ENCODE results near the gene PGAP3.
A peak's percentile ranks its signal among the peaks of the same experiment; 100 is the strongest.

The PGAP3 gene

DNA sequence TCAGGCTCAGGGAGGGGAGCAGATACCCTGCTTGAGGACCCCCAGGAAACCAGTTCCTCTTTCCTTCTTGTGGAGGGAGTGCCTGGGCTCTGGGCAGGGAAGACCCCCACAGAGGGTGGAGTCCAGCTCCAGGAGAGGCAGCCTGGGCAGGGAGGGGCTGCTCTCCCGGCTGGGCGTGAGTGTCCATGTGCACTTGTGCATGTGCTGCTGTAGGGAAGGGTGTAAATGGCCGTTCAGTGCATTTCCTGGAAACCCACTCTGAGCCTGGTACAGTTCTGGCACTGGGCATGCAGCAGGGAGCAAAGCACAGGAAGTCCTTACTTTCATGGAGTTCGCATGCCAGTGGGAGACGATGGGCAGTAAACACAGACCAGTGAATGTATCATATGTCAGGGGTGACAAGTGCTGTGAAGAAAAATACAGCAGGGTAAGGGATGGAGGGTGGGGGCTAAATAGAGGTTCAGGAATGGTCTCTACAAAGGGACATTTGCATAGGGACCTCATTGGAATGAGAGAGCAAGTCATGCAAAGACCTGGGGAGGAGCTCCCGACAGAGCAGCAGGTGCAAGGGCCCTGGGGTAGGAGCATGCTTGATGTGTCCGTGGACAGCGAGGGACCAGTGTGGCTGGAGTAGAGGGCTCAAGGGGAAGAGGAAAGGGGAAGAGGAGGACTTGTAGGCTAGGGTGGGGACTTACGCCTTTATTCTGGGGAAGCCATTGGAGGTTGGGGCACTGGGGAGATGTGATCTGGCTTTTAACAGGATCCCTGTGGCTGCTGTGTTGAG, 45.4 kb downstream of the PGAP3 start:
- TF ChIP-seq, protein P1, sequence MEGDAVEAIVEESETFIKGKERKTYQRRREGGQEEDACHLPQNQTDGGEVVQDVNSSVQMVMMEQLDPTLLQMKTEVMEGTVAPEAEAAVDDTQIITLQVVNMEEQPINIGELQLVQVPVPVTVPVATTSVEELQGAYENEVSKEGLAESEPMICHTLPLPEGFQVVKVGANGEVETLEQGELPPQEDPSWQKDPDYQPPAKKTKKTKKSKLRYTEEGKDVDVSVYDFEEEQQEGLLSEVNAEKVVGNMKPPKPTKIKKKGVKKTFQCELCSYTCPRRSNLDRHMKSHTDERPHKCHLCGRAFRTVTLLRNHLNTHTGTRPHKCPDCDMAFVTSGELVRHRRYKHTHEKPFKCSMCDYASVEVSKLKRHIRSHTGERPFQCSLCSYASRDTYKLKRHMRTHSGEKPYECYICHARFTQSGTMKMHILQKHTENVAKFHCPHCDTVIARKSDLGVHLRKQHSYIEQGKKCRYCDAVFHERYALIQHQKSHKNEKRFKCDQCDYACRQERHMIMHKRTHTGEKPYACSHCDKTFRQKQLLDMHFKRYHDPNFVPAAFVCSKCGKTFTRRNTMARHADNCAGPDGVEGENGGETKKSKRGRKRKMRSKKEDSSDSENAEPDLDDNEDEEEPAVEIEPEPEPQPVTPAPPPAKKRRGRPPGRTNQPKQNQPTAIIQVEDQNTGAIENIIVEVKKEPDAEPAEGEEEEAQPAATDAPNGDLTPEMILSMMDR (conservative IDR thresholded peaks at IDR 0.05; ENCODE audit: low read length): no peak
- no peak for TF ChIP-seq EZH2phosphoT487 (IDR thresholded peaks at IDR 0.05; ENCODE audit: borderline replicate concordance)
- H4K20me1 ChIP-seq (ENCODE audit: insufficient read depth, low read length, poor library complexity, severe bottlenecking): peaks cover 30% of the 10 kb centered on the region
- H3K79me2 ChIP-seq (ENCODE audit: insufficient read depth, low read length): peaks cover 89% of the 10 kb centered on the region

GRCh38 chr17:39641883-39642282, 46.0 kb downstream of the PGAP3 start:
- Histone ChIP-seq H3K9me3 (ENCODE audit: insufficient read depth, low read depth, low read length) (no peaks in the 10 kb centered on the region), H3K27me3 (ENCODE audit: insufficient read depth, low read length, poor library complexity, severe bottlenecking) (no peaks in the 10 kb centered on the region), H3K4me3 (ENCODE audit: low read length, poor library complexity, severe bottlenecking) (no peak overlapping the region), H3K79me2 (ENCODE audit: insufficient read depth, low read length) (peaks cover 91% of the 10 kb centered on the region), H3F3A (ENCODE audit: low read depth) (no peaks in the 10 kb centered on the region), H4K20me1 (ENCODE audit: insufficient read depth, low read length, poor library complexity, severe bottlenecking) (peaks cover 30% of the 10 kb centered on the region), H3K9ac (ENCODE audit: low read depth, low read length, poor library complexity, severe bottlenecking) (no peak overlapping the region), H3K36me3 (ENCODE audit: insufficient read depth, low read length) (no peaks in the 10 kb centered on the region), H3K4me1 (ENCODE audit: insufficient read depth, low read length, poor library complexity, severe bottlenecking) (peaks cover 50% of the 10 kb centered on the region), H3K4me2 (ENCODE audit: low read depth, low read length, poor library complexity, severe bottlenecking) (peak overlapping the region; percentile 95), H3K9me2 (replicated peaks; ENCODE audit: low read depth, low read length) (no peaks in the 10 kb centered on the region), H2AFZ (ENCODE audit: low read length) (no peak overlapping the region)
- TF ChIP-seq, protein P1 (conservative IDR thresholded peaks at IDR 0.05; ENCODE audit: low read length): no peak
- TF ChIP-seq EZH2phosphoT487 (IDR thresholded peaks at IDR 0.05; ENCODE audit: borderline replicate concordance): no peak

More for the DNA sequence above, 45.4 kb downstream of the PGAP3 start:
- no peaks in the 10 kb centered on the region for H3F3A ChIP-seq (ENCODE audit: low read depth)
- H3K36me3 ChIP-seq (ENCODE audit: insufficient read depth, low read length): no peaks in the 10 kb centered on the region
- no peaks in the 10 kb centered on the region for H3K27me3 ChIP-seq (ENCODE audit: insufficient read depth, low read length, poor library complexity, severe bottlenecking)
- no peak overlapping the region for H3K9ac ChIP-seq (ENCODE audit: low read depth, low read length, poor library complexity, severe bottlenecking)
- no peaks in the 10 kb centered on the region for H3K9me2 ChIP-seq (replicated peaks; ENCODE audit: low read depth, low read length)
- H3K4me1 ChIP-seq (ENCODE audit: insufficient read depth, low read length, poor library complexity, severe bottlenecking): peaks cover 50% of the 10 kb centered on the region
- peak overlapping the region; percentile 95 for H3K4me2 ChIP-seq (ENCODE audit: low read depth, low read length, poor library complexity, severe bottlenecking)
- no peaks in the 10 kb centered on the region for H3K9me3 ChIP-seq (ENCODE audit: insufficient read depth, low read depth, low read length)
- no peak overlapping the region for H2AFZ ChIP-seq (ENCODE audit: low read length)
- H3K4me3 ChIP-seq (ENCODE audit: low read length, poor library complexity, severe bottlenecking): no peak overlapping the region

- no peaks in the 10 kb centered on the region for H3F3A ChIP-seq (ENCODE audit: low read depth)
- peaks cover 85% of the 10 kb centered on the region for H3K79me2 ChIP-seq (ENCODE audit: insufficient read depth, low read length)
- no peak overlapping the region for H2AFZ ChIP-seq (ENCODE audit: low read length)
- H3K9me3 ChIP-seq (ENCODE audit: insufficient read depth, low read depth, low read length): no peaks in the 10 kb centered on the region
- peaks cover 30% of the 10 kb centered on the region for H4K20me1 ChIP-seq (ENCODE audit: insufficient read depth, low read length, poor library complexity, severe bottlenecking)
- no peaks in the 10 kb centered on the region for H3K36me3 ChIP-seq (ENCODE audit: insufficient read depth, low read length)
- H3K9me2 ChIP-seq (replicated peaks; ENCODE audit: low read depth, low read length): no peaks in the 10 kb centered on the region
- no peak overlapping the region for H3K4me3 ChIP-seq (ENCODE audit: low read length, poor library complexity, severe bottlenecking)
- peaks cover 57% of the 10 kb centered on the region for H3K4me1 ChIP-seq (ENCODE audit: insufficient read depth, low read length, poor library complexity, severe bottlenecking)
- peak overlapping the region; percentile 45 for H3K9ac ChIP-seq (ENCODE audit: low read depth, low read length, poor library complexity, severe bottlenecking)
- H3K4me2 ChIP-seq (ENCODE audit: low read depth, low read length, poor library complexity, severe bottlenecking): peak overlapping the region; percentile 95
- H3K27me3 ChIP-seq (ENCODE audit: insufficient read depth, low read length, poor library complexity, severe bottlenecking): no peaks in the 10 kb centered on the region
- TF ChIP-seq EZH2phosphoT487 (IDR thresholded peaks at IDR 0.05; ENCODE audit: borderline replicate concordance): no peak
- TF ChIP-seq, protein P1 (conservative IDR thresholded peaks at IDR 0.05; ENCODE audit: low read length): no peak
Measured at GRCh38 chr17:39641097-39641496, 46.8 kb downstream of the PGAP3 start.

Measured in Loucy (cell line).